Mesenchymal stem cell (in vitro differentiated cells and primary cell): ENCODE results near the gene ACADVL.
A peak's percentile ranks its signal among the peaks of the same experiment; 100 is the strongest.

Source experiments
- DNase-seq: peaks from one replicate; pipeline ENCODE4 v3.0.0-alpha.2; 2013
- H2AFZ ChIP-seq: one replicate; pipeline ENCODE4 v1.6.1; 2013; ENCODE audit warnings: low read depth, mild to moderate bottlenecking, control low read depth, inconsistent platforms, low read length, moderate library complexity
- H2AK5ac ChIP-seq: 2 replicates; pipeline ENCODE4 v1.6.1; 2013; ENCODE audit warnings: low read length, moderate library complexity, mild to moderate bottlenecking, inconsistent platforms; ENCODE audit not compliant: severe bottlenecking
- H2BK120ac ChIP-seq: one replicate; pipeline ENCODE4 v1.6.1; 2013; ENCODE audit warnings: low read depth, mild to moderate bottlenecking, inconsistent platforms, low read length, moderate library complexity
- H2BK12ac ChIP-seq, 2 experiments: one replicate each; pipeline ENCODE4 v1.6.1; 2013; ENCODE audit warnings: inconsistent platforms in 2 of 2, low read length in 2 of 2, mild to moderate bottlenecking in 2 of 2, moderate library complexity in 2 of 2, control low read depth in 1 of 2
- H2BK15ac ChIP-seq: one replicate; pipeline ENCODE4 v1.6.1; 2013; ENCODE audit warnings: mild to moderate bottlenecking, low read depth, inconsistent platforms; ENCODE audit not compliant: poor library complexity, severe bottlenecking
- H2BK5ac ChIP-seq: 2 replicates; pipeline ENCODE4 v1.6.1; 2013; ENCODE audit warnings: low read depth, mild to moderate bottlenecking, low read length, control low read depth, inconsistent platforms; ENCODE audit not compliant: poor library complexity, severe bottlenecking
- H3K14ac ChIP-seq, 2 experiments: one replicate each; pipeline ENCODE4 v1.6.1; 2013; ENCODE audit warnings: inconsistent platforms in 2 of 2, low read length in 2 of 2, control low read depth in 1 of 2, mild to moderate bottlenecking in 1 of 2, moderate library complexity in 1 of 2
- H3K18ac ChIP-seq, 2 experiments: one replicate each; pipeline ENCODE4 v1.6.1; 2013; ENCODE audit warnings: inconsistent platforms in 2 of 2, low read length in 2 of 2, control low read depth in 1 of 2, low read depth in 1 of 2, mild to moderate bottlenecking in 1 of 2
- H3K23ac ChIP-seq, 2 experiments: one replicate each; pipeline ENCODE4 v1.6.1; 2013; ENCODE audit warnings: inconsistent platforms in 2 of 2, low read length in 2 of 2, mild to moderate bottlenecking in 2 of 2, moderate library complexity in 2 of 2, control low read depth in 1 of 2
- H3K27ac ChIP-seq: 2 replicates; pipeline ENCODE4 v1.5.1; 2013; ENCODE audit warnings: mild to moderate bottlenecking, moderate library complexity, low read length, control low read depth, inconsistent platforms; ENCODE audit not compliant: poor library complexity, severe bottlenecking
- H3K27me3 ChIP-seq, 2 experiments: 2 replicates each; pipeline versions ENCODE4 v1.6.1 to v1.7.0; 2013; ENCODE audit warnings: low read length in 2 of 2, mild to moderate bottlenecking in 2 of 2, moderate library complexity in 2 of 2, control low read depth in 1 of 2, inconsistent platforms in 1 of 2; ENCODE audit not compliant: control insufficient read depth in 1 of 2, insufficient read depth in 1 of 2
- H3K36me3 ChIP-seq, 2 experiments: 2 replicates each; pipeline versions ENCODE4 v1.6.1 to v1.7.0; 2013; ENCODE audit warnings: low read length in 2 of 2, control low read depth in 1 of 2, inconsistent platforms in 1 of 2, low read depth in 1 of 2, mild to moderate bottlenecking in 1 of 2; ENCODE audit not compliant: insufficient read depth in 2 of 2, control insufficient read depth in 1 of 2
- H3K4ac ChIP-seq, 2 experiments: one replicate each; pipeline ENCODE4 v1.6.1; 2013; ENCODE audit warnings: inconsistent platforms in 2 of 2, low read length in 2 of 2, mild to moderate bottlenecking in 2 of 2, moderate library complexity in 2 of 2, control low read depth in 1 of 2, low read depth in 1 of 2
- H3K4me1 ChIP-seq: 2 replicates; pipeline ENCODE4 v1.6.1; 2013; ENCODE audit warnings: low read depth, low read length, control low read depth; ENCODE audit not compliant: control insufficient read depth, insufficient read depth
- H3K4me2 ChIP-seq: 2 replicates; pipeline ENCODE4 v1.6.1; 2013; ENCODE audit warnings: low read length, mild to moderate bottlenecking, inconsistent platforms; ENCODE audit not compliant: poor library complexity, severe bottlenecking
- H3K4me3 ChIP-seq, 2 experiments: 2 replicates each; pipeline versions ENCODE4 v1.5.1 to v1.7.0; 2013; ENCODE audit warnings: low read length in 2 of 2, mild to moderate bottlenecking in 2 of 2, control low read depth in 1 of 2, low read depth in 1 of 2; ENCODE audit not compliant: insufficient read depth in 1 of 2
- H3K79me1 ChIP-seq: replicated peaks from 2 replicates; pipeline ENCODE4 v1.6.1; 2013; ENCODE audit warnings: mild to moderate bottlenecking, control low read depth, low read length, inconsistent platforms; ENCODE audit not compliant: poor library complexity, severe bottlenecking
- H3K9ac ChIP-seq: 2 replicates; pipeline ENCODE4 v1.7.0; 2013; ENCODE audit warnings: mild to moderate bottlenecking, low read length, moderate library complexity
- H3K9me3 ChIP-seq: 2 replicates; pipeline ENCODE4 v1.7.0; 2013; ENCODE audit warnings: mild to moderate bottlenecking, low read length; ENCODE audit not compliant: control insufficient read depth
- H4K8ac ChIP-seq: one replicate; pipeline ENCODE4 v1.6.1; 2013; ENCODE audit warnings: inconsistent platforms, mild to moderate bottlenecking, low read length, moderate library complexity
- H4K91ac ChIP-seq: one replicate; pipeline ENCODE4 v1.6.1; 2013; ENCODE audit warnings: mild to moderate bottlenecking, low read length, inconsistent platforms
- WGBS: methylation state at CpG from one replicate; pipeline ENCODE4 v1.1.7; 2013; ENCODE audit warnings: mixed read lengths; 5-methylcytosine and 5-hydroxymethylcytosine counted together

The ACADVL gene

GRCh38 chr17:7224110-7224509, 4.4 kb downstream of the ACADVL start:
- H3K4me3 ChIP-seq, result no peak overlapping the region
- peaks cover 31% of the 10 kb centered on the region for H3K79me1 ChIP-seq
- H4K91ac ChIP-seq, result no peak overlapping the region
- H3K9ac ChIP-seq, result peak overlapping the region; percentile 12
- H2BK15ac ChIP-seq, result no peak overlapping the region
- H2AK5ac ChIP-seq, result peak overlapping the region; percentile 9
- H3K36me3 ChIP-seq, result peaks cover 78 to 79% of the 10 kb centered on the region in 2 experiments
- no peak overlapping the region for H3K4ac ChIP-seq
- peak overlapping the region; percentile 76 for H3K27ac ChIP-seq
- H3K14ac ChIP-seq, result no peak overlapping the region
- H3K4me2 ChIP-seq, result no peak overlapping the region
- H3K9me3 ChIP-seq, result no peaks in the 10 kb centered on the region
- H2BK5ac ChIP-seq, result no peak overlapping the region
- H2BK120ac ChIP-seq, result no peak overlapping the region
- H3K18ac ChIP-seq, result no peak overlapping the region
- no peak for DNase-seq
- no peak overlapping the region for H4K8ac ChIP-seq
- H2AFZ ChIP-seq, result no peak overlapping the region
- H3K27me3 ChIP-seq, result no peaks in the 10 kb centered on the region
- no peak overlapping the region for H2BK12ac ChIP-seq
- H3K23ac ChIP-seq, result no peak overlapping the region
- peaks cover 58% of the 10 kb centered on the region for H3K4me1 ChIP-seq
- WGBS, result 97% methylated on average over 10 of the region's 10 CpGs

- no peak overlapping the region for H4K91ac ChIP-seq
- peaks cover 34% of the 10 kb centered on the region for H3K79me1 ChIP-seq
- H2BK12ac ChIP-seq, result peak overlapping the region in 1 of 2 experiments; percentile 16
- H3K23ac ChIP-seq, result no peak overlapping the region
- H3K36me3 ChIP-seq, result peaks cover 83 to 85% of the 10 kb centered on the region in 2 experiments
- no peaks in the 10 kb centered on the region for H3K9me3 ChIP-seq
- no peak overlapping the region for H2BK5ac ChIP-seq
- H3K4me2 ChIP-seq, result no peak overlapping the region
- peaks cover 54% of the 10 kb centered on the region for H3K4me1 ChIP-seq
- H3K27ac ChIP-seq, result peak overlapping the region; percentile 60
- no peak for DNase-seq
- H3K4ac ChIP-seq, result no peak overlapping the region
- no peak overlapping the region for H3K4me3 ChIP-seq
- H3K9ac ChIP-seq, result no peak overlapping the region
- WGBS, result 85% methylated on average over 15 of the region's 15 CpGs
- no peak overlapping the region for H2AFZ ChIP-seq
- no peak overlapping the region for H3K18ac ChIP-seq
- H3K27me3 ChIP-seq, result no peaks in the 10 kb centered on the region
- H4K8ac ChIP-seq, result no peak overlapping the region
- no peak overlapping the region for H2BK15ac ChIP-seq
- H3K14ac ChIP-seq, result no peak overlapping the region
- H2BK120ac ChIP-seq, result no peak overlapping the region
- H2AK5ac ChIP-seq, result peak overlapping the region; percentile 8
These were observed 4.9 kb downstream of the ACADVL start for GRCh38 chr17:7224661-7225111.

GRCh38 chr17:7225711-7226331, 6.1 kb downstream of the ACADVL start:
- Histone ChIP-seq H3K18ac (no peak overlapping the region), H2BK5ac (no peak overlapping the region), H3K14ac (no peak overlapping the region), H3K36me3 (peaks cover 91 to 96% of the 10 kb centered on the region in 2 experiments), H3K4me1 (peaks cover 52% of the 10 kb centered on the region), H2BK120ac (no peak overlapping the region), H2AK5ac (no peak overlapping the region), H2AFZ (no peak overlapping the region), H2BK15ac (no peak overlapping the region), H2BK12ac (no peak overlapping the region), H3K79me1 (peaks cover 37% of the 10 kb centered on the region), H4K91ac (no peak overlapping the region), H4K8ac (no peak overlapping the region), H3K4me3 (no peak overlapping the region), H3K27ac (peak overlapping the region; percentile 12), H3K4me2 (no peak overlapping the region), H3K23ac (no peak overlapping the region), H3K27me3 (no peaks in the 10 kb centered on the region), H3K9ac (peak overlapping the region; percentile 3), H3K4ac (no peak overlapping the region), H3K9me3 (no peaks in the 10 kb centered on the region)
- WGBS, result 93% methylated on average over 20 of the region's 21 CpGs
- no peak for DNase-seq

- Histone ChIP-seq H3K4me3 (no peak overlapping the region), H3K4ac (no peak overlapping the region), H3K14ac (no peak overlapping the region), H3K27me3 (no peaks in the 10 kb centered on the region), H4K8ac (no peak overlapping the region), H2BK5ac (no peak overlapping the region), H3K9me3 (no peaks in the 10 kb centered on the region), H2BK15ac (no peak overlapping the region), H2AFZ (no peak overlapping the region), H3K18ac (no peak overlapping the region), H3K9ac (no peak overlapping the region), H2BK120ac (no peak overlapping the region), H4K91ac (no peak overlapping the region), H2BK12ac (no peak overlapping the region), H2AK5ac (no peak overlapping the region), H3K79me1 (peaks cover 32% of the 10 kb centered on the region), H3K27ac (no peak overlapping the region), H3K4me1 (peaks cover 45% of the 10 kb centered on the region), H3K36me3 (peaks cover 79 to 86% of the 10 kb centered on the region in 2 experiments), H3K23ac (no peak overlapping the region), H3K4me2 (no peak overlapping the region)
- 97% methylated on average over 31 of the region's 31 CpGs for WGBS
- no peak for DNase-seq
These were observed 7.3 kb downstream of the ACADVL start for GRCh38 chr17:7226721-7227710.
